HL-60/S4 treated with phorbol 12-myristate 13-acetate at 8.2 ng/mL for 4 days and 3 days (cell line): ENCODE results near the gene ACTR5.

Source experiments
- in situ Hi-C: fragments of 300-500 bp; cut with MboI; formaldehyde crosslinking; loops from 2 replicates; pipeline ENCODE4 v1.15.0; 2022; ENCODE audit warnings: low sequenced_read_pairs

ACTR5 gene

DNA sequence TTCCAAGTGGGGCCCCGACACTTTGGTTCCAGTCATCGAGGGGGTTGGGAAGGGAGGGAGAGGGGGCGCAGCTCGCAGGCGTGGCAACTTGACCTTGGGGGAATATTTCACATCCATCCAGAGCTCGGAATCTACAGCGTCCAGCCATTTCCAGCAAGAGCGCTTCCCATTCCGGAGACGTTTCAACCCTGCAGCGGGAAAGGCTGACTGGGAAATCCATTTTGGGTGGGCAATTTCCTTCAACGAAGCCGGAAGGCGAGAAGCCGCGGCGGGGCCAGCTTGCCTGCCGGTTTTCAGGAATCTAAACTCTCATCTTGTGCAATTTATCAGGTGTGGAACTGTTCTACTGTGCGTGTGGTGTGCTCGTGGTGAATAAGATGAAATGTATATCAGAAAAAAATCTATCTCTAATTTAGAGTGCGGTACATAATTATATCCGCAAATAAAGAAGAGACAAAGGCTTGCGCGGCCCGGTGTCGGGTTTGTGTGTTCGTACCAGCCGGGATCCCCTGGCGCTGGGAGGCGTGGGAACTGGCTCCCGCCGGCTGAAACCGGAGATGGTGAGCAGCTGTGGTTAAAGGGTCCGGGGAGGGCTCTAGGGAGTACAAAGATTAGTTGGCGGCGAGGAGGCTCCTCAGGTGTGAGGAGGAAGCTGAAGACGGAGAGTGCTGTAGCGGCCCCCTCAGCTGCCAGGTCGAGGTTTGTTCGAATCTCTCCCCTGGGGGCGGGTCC, 19.2 kb upstream of the ACTR5 start:
- in situ Hi-C loops = no loop called here

DNA sequence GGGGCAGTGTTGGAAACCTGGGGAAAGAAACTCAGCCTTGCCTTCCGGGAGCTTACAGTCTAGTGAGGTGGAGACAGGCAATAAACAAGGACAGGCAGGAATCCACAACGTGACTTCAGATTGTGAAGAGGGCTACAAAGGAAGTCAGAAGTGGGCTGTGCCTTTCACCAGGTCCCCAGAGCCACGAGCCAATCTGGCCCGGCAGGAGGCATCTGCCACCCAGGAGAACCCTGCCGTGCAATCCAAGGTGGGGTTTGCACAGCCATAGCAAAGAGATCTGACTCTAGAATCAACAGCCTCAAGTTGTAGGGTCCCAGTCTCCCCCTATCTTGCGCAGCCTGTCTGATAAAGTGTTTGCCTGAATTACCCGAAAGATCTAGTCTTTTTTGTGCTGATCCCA, 18.5 kb upstream of the ACTR5 start:
- in situ Hi-C loops = no loop called here

DNA sequence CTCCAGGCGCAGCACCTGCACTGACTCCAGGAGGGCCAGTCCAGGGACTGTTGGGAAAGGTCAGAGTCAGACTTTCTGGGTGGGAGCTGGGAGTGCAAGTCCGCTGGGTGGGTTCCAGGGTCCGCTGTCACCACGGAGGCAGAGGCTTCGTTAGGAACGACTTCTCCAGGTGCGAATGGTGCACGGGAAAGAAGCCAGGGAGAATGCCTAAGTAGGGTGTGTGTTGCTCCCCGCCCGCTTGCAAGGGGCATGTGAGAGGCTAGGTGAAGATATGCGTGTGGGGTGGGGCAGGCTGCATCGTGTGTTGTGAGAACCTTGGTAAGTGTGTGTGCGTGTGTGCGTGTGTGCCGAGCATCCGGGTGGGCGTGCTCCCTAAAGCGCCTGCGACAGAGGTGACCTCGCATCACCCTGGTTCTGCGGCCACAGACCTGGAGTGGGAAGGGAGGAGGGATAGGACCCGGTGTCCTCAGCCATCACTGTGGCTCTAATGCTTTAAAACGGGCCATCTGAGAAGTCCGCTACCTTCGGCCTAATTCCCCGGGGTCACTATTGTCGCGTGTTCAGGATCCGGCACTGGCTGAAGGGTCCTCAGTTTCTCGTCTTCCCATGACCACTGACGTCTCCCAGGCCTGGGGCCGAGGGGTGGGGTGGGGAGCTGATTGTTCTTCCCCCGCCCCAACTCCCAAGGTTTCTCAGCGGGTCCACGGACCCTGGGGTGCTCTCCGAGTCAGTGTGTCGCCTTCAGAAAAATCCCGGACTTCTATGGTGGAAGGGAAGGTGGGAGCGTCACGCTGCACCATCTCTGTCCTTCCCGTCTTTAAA, 17.9 kb upstream of the ACTR5 start:
- in situ Hi-C loops = no loop called here

DNA sequence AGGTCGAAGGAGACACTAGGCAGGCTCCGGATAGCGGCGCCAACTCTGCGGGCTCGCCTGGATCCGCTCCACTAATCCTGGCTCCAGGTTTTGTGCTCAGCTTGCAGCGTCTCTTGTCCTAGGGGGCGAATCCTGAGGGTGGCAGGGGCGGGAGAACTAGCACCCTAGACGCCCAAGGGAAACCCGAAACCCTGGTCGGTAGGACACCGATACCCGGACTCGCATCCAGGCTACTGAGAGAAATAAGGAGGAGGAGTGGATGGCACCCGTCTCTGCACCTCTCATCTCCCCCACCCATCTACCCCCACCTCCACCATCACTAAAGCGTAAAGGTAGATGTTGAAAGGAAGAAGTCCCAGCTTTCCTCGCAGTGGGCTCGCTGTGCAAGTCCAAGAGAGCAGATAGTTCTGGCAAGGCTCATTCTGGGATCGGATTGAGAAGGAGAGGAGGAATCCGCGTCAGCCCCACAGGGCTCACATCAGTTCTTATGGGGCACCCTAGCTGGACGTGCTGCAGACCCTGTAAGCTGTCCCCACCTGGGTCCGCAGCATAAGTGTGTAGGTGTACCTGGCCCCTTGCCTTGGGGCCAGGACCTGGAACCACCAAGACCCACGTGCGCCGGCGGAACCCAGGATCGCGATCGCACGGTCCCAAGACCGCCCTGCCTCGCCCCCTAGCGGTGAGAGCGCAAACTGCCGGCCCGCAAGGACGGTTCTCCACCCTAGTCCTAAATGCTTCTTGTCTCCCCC, 17.1 kb upstream of the ACTR5 start:
- in situ Hi-C loops = no loop called here

DNA sequence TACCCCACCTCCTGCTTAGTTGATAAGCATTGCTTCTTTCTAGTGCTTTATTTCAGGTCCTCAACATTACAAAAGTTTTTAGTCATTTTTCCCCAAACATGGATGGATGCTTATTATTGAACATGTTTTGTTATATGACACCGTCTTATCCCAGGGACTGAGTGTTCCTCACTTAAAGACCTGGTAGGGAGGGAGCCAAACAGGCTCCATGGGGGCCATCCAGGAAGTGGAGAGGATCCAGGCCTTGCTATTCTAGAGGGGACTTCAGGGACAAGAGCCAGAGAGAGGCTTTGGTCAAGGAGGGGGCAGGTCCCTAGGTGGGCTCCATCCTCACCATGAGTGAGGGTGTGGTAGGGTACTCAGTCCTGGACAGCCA, 16.5 kb upstream of the ACTR5 start:
- in situ Hi-C loops = no loop called here

DNA sequence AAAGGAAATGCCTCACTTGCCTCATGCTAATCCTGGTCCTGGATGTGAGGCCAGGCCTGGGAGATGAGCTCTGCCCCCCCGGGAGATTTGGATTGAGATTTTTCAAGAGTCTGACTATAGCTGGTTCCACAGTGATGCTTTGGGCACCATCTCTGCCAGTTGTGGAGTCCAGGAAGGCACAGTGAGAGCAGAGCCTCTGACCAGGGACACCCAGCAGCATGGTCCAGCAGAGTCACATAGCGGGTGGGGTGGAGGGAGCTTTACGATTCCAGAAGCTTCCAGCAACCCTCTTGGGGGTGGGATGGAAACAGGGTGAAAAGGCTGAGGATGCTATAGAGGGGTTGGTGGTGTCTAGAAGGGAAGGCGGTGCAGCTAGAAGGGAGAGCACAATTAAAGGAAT, 15.3 kb upstream of the ACTR5 start:
- in situ Hi-C loops = no loop called here

DNA sequence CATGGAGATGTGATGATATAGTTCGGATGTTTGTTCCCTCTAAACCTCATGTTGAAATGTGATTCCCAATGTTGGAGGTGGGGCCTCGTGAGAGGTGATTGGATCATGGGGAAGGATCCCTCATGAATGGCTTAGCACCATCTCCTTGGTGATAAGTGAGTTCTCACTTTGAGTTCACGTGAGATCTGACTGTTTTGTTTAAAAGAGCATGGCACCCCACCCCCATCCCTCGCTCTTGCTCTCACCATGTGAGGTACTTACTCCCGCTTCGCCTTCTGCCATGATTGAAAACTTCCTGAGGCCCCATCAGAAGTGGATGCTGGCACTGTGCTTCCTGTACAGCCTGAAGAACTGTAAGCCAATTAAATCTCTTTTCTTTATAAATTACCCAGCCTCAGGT, 13.1 kb upstream of the ACTR5 start:
- in situ Hi-C loops = no loop called here

DNA sequence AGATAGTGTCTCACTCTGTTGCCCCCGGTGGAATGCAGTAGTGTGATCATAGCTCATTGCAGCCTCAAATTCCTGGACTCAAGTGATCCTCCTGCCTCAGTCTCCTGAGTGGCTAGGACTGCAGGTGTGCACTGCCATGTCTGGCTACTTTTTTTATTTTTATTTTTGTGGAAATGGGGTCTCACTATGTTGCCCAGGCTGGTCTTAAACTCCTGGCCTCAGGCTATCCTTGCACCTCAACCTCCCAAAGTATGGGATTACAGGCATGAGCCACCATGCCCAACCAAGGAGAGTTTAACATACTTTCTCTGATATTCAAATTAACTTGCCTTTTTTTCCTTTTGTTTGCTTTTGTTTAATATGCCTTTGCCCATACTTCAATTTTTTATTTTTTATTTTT, 10.4 kb upstream of the ACTR5 start:
- in situ Hi-C loops = no loop called here

DNA sequence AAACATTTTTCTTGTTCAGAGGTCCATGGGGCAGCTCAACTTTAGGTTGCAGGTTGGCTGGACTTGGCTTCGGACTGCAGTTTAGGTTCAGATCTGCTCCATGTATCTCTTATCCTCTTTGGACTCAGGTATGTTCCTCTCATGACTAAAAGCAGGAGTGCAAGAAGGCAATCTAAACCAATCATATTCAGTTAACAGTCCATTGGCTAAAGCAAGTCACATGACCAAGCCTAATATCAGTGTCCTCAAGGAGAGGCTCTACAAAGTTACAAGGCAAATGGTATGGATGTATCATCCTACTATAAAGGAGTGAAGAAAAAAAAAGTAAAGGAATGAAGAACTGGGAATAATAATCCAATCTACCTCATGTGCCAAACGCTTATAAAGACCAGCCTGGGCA, 2.5 kb upstream of the ACTR5 start:
- in situ Hi-C loops = no loop called here

DNA sequence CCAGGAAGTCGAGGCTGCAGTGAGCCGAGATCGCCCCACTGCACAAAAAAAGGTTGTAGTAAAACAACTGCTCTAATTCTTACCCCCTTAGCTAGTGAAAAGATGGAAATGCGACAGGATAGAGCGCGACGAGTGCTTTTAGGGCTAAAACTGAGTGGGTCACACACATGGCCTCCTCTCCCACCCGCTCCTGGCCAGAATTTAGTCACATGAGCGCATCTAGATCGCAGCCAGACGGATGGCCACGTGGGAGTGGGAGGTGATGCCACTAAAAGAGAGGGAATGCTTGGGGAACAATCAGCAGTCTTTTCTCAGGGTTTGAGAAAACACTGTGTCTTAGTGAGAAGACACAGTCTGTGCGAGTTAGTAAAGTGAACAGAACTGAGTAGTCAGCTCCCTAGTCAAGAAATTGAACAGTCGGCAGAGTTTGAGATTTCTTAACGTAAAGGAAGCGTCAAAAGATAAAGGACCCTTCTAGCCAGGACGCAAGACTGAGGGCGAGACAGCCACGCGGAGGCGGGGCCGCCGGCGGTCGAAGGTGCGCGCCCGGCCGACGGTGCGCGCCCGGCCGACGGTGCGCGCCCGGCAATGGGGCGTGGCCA, 664 bp upstream of the ACTR5 start:
- in situ Hi-C loops = no loop called here

DNA sequence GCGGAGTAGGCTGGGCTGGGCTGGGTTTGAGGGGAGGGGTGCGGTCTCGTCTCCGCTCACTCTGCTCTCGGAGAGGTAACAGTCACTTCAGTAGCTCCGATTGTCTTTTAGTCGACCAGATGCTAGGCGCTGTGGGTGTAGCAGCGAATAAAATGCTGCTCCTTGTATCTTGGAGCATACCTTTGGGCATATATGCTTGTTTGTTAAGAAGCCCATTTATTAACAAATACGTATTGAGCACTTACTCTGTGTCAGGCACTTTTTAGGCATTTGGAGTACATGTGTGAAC, 545 bp downstream of the ACTR5 start:
- in situ Hi-C loops = no loop called here

DNA sequence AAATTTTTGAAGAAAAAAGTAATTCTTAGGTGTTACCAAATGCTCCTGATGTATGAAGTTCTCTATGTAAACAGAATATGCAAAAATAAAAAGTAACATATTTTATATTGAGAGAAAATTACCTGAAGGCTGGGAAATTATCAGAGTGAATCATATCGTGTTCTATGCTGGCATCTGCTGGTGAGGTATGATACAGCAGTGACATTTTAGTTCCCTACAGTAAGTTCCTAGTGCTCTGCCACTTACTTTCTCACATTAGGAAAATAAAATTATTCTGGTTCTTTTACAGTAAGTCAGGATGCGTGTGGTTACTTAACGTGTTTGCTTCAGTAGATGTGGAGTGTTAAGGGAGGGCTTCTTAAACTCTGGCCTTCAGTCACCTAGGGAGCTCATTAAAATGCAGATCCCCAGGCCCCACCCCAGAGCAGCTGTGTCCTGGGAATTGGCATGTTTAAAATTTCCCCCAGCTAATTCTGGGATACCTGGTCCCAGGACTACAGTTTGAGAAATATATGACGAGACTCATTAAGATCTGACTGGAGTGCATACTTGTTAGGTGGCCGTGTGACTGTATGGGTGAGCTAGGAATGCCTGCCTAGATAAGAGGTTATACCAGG, 3.2 kb downstream of the ACTR5 start:
- in situ Hi-C loops = no loop called here

DNA sequence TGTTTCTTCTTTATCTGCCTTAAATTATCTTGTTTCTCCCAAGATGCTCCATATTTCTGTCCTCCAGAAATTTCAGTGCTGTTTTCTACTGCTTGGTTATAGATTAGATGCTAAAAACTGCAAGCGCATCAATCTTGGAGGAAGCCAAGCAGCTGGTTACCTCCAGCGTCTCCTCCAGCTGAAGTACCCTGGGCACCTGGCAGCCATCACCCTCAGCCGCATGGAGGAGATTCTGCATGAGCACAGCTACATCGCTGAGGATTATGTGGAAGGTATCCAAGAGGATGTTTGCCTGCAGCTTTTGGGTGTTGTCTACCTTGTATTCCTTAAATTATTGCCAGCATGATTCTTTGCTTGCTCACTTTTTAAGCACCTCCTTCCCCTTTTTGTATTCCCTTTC, 3.8 kb downstream of the ACTR5 start:
- in situ Hi-C loops = no loop called here

DNA sequence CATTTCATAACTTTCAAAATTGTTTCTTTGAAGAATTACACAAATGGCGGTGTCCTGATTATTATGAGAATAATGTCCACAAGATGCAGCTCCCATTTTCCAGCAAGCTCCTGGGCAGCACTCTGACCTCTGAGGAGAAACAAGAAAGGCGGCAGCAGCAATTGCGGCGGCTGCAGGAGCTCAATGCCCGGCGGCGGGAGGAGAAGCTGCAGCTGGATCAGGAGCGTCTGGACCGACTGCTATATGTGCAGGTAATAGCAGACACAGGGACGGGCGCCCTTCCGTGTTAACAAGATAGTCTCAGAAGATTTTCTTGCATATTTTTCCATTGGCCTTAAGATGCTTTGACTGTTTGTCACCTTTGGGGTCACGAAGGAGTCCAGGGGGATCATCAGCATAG, 6.7 kb downstream of the ACTR5 start:
- in situ Hi-C loops = no loop called here

DNA sequence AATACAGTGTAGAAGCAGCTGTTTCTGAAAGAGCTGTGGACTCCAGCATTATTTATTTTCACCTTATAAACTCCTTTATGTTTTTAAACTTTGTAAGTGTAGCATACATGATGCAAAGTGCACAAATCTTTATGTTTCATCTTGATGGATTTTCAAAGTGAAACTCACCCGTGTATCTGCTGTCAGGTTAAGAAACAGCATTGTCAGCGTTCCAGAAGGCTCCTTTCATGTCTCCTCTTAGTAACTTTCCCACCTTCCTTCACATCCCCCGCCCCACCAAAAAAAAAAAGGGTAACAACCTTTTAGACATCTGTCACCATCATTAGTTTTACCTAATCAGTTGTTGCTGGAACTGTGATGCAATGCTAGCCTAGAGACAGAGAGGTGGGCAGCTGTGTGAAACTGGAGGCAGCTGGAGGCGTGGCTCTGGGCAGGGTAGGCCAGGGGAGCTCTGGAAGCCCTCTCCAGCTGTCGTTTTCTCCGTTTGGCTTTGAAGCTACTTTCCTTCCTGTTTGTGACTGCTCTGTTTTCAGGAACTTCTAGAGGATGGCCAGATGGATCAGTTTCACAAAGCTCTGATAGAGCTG, 7.2 kb downstream of the ACTR5 start:
- in situ Hi-C loops = no loop called here

DNA sequence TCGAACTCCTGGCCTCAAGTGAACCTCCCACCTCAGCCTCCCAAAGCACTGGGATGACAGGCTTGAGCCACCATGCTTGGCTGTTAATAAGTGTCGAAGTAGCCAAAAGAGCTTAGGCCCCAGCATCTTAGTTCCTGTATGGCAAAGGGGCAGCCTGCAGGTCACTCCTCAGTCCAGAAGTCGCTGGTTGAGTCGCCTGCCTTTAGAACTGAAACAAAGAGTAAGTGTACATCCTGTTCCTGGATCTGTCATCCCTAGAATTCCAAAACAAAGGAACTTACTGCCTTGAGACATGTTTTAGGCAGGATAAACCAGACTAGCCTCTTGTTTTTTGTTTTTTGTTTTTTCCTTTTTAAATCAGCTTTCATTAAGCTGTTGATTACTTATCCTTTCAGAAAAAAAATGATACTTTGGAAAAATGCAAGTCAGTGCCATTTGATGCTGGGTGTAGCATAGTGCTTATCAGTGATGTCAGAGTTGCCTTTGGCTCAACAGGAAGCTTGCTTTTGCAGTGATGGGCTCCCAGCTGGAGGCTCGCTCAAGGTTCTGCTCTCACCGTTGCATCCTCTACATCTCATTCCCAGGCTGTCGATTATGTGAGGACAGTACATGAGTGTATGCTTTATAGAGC, 9.0 kb downstream of the ACTR5 start:
- in situ Hi-C loops = no loop called here

DNA sequence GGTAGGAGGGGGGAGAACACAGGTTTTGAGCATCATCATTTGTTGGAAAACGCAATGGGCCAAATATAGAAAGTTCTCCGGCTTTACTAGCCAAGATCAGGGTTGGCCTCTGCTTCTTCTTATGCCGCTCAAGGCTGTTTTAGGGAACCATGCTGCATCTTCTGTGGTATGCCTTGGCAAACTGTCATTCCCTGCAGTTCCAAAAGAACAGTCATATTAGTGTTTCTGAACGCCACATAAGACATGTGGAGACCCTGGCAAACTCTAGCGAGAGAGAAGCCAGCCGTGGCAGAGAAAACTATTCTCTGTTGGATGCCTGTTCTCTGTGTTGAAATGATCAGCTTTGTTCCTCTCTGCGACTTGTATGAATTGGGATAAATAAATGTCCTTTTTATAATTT, 10.8 kb downstream of the ACTR5 start:
- in situ Hi-C loops = no loop called here

DNA sequence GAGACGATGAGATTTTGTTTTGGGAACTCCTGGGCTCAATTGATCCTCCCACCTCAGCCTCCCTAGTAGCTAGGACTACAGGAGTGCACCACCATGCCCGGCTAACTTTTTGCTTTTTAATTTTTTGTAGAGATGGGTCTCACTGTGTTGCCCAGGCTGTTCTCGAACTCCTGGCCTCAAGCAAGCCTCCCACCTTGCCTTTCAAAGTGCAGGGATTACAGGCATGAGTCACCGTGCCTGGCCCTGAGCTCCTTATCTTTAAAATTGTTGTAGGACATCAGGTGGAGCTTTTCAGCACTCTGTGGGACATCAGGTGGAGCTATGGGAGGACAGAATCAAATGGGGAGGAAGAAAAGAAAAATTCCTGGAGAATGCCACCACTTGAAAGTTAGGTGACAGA, 12.7 kb downstream of the ACTR5 start:
- in situ Hi-C loops = no loop called here

DNA sequence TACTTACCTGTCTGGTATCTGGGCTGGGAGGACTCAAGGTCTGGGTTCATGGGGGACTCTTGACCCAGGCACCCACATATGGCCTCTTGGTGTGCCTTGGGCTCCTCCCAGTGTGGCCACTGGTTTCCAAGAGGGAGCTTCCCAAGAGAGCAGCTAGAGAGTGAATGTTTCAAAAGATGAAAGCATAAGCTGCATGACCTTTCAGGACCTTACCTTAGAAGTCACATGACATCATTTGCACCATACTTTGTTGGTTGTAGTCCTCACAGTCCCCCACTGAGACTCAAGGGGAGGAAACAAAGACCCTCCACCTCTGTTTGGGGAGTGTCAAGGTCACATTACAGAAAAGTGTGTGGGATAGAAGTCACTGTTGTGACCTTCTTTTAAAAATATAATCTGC, 13.9 kb downstream of the ACTR5 start:
- in situ Hi-C loops = no loop called here

DNA sequence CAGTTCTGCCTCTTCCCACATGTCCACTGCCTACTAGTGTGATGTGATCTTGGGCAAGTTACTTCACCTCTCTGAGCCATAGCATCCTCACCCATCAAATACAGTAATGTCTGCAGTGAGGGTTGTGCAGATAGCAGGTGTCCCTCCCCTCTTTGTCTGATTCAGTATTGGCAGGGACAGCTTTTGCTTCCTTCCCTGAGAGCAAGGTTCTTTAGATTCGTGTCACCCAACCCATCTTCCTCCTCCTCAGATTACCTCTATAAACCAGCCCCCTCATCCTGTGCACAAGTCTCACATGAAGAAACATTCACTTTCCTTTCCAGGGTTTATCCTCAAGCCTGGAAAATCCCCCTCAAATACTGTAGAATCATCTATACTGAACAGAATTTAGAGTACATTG, 15.4 kb downstream of the ACTR5 start:
- in situ Hi-C loops = no loop called here
